Measurements from ENCODE around the gene M1AP. TPM values are rescaled to one million over a fixed set of nuclear protein-coding genes. Genes with fewer than 3 reads are reported as not detected.

Gene M1AP
- total and polyA plus RNA-seq, 2 donors (not counting 1 experiment from before 2014, with no cell fraction given), result not detected

DNA sequence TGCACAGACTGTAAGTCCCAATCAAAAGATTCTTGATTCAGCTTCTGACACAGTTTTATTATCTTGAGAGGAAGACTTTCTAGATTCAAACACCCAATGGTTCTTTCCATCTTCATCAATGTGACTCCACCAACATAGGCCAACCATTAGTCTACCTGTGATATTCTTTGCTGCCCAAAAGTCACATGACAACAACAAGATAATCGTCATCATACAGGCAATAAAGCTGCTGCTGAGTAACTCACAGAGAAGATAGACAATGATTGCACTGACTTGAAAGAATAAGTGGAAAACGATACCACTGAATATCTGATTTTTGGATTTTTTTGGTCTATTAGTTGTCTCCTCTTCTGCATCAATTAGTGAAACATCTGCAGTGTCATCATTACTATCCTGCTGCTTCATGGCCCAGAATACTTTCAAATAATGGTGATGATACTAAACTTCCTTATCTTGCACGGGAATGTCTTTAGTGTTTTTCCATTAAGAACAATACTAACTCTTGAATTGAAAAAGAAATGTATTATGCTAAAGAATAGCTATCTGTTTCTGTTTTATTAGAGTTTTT lies 19.5 kb downstream of the M1AP start:
- Histone ChIP-seq H3K9me3 (ENCODE audit: control insufficient read depth, insufficient read depth, low read depth, low read length) (no peaks in the 10 kb centered on the region), H3K4me1 (ENCODE audit: control insufficient read depth, extremely low read depth, insufficient read depth, low read length) (no peaks in the 10 kb centered on the region), H3K27ac (ENCODE audit: insufficient read depth, low read length) (no peak overlapping the region), H2AFZ (ENCODE audit: low read length) (no peak overlapping the region), H3K36me3 (ENCODE audit: control insufficient read depth, insufficient read depth, low read length) (no peaks in the 10 kb centered on the region), H3K4me2 (ENCODE audit: extremely low read depth, insufficient read depth, low read length) (no peak overlapping the region), H4K20me1 (ENCODE audit: control insufficient read depth, extremely low read depth, insufficient read depth, low read length) (no peaks in the 10 kb centered on the region), H3K9ac (ENCODE audit: insufficient read depth, low read length) (no peak overlapping the region), H3K4me3 (replicated peaks in 1 of 4; ENCODE audit: control extremely low read depth in 1 of 4, insufficient read depth in 1 of 4, low read depth in 3 of 4, low read length in 4 of 4) (no peak overlapping the region), H3K27me3 (ENCODE audit: control insufficient read depth, insufficient read depth, low read length) (no peaks in the 10 kb centered on the region), H3K79me2 (ENCODE audit: control insufficient read depth, insufficient read depth, low read length) (no peaks in the 10 kb centered on the region)
- DNase-seq (ENCODE audit: low read depth in 2 of 2), result no peak
- no peak for TF ChIP-seq EZH2 (IDR thresholded peaks at IDR 0.05; ENCODE audit: low read length, missing control alignments)
- TF ChIP-seq, protein P1, sequence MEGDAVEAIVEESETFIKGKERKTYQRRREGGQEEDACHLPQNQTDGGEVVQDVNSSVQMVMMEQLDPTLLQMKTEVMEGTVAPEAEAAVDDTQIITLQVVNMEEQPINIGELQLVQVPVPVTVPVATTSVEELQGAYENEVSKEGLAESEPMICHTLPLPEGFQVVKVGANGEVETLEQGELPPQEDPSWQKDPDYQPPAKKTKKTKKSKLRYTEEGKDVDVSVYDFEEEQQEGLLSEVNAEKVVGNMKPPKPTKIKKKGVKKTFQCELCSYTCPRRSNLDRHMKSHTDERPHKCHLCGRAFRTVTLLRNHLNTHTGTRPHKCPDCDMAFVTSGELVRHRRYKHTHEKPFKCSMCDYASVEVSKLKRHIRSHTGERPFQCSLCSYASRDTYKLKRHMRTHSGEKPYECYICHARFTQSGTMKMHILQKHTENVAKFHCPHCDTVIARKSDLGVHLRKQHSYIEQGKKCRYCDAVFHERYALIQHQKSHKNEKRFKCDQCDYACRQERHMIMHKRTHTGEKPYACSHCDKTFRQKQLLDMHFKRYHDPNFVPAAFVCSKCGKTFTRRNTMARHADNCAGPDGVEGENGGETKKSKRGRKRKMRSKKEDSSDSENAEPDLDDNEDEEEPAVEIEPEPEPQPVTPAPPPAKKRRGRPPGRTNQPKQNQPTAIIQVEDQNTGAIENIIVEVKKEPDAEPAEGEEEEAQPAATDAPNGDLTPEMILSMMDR (conservative IDR thresholded peaks at IDR 0.05 in 1 of 2, IDR thresholded peaks at IDR 0.05 in 1 of 2; ENCODE audit: low read depth in 1 of 2, low read length in 2 of 2), result no peak

GRCh38 chr2:74625658-74626425 lies 22.3 kb downstream of the M1AP start:
- no peak for DNase-seq (ENCODE audit: low read depth in 2 of 2)
- Histone ChIP-seq H3K36me3 (ENCODE audit: control insufficient read depth, insufficient read depth, low read length) (no peaks in the 10 kb centered on the region), H3K4me3 (replicated peaks in 1 of 4; ENCODE audit: control extremely low read depth in 1 of 4, insufficient read depth in 1 of 4, low read depth in 3 of 4, low read length in 4 of 4) (no peak overlapping the region), H3K4me1 (ENCODE audit: control insufficient read depth, extremely low read depth, insufficient read depth, low read length) (no peaks in the 10 kb centered on the region), H4K20me1 (ENCODE audit: control insufficient read depth, extremely low read depth, insufficient read depth, low read length) (no peaks in the 10 kb centered on the region), H3K9ac (ENCODE audit: insufficient read depth, low read length) (no peak overlapping the region), H2AFZ (ENCODE audit: low read length) (peak overlapping the region; percentile 24), H3K79me2 (ENCODE audit: control insufficient read depth, insufficient read depth, low read length) (no peaks in the 10 kb centered on the region), H3K27ac (ENCODE audit: insufficient read depth, low read length) (no peak overlapping the region), H3K27me3 (ENCODE audit: control insufficient read depth, insufficient read depth, low read length) (no peaks in the 10 kb centered on the region), H3K9me3 (ENCODE audit: control insufficient read depth, insufficient read depth, low read depth, low read length) (no peaks in the 10 kb centered on the region), H3K4me2 (ENCODE audit: extremely low read depth, insufficient read depth, low read length) (no peak overlapping the region)
- no peak for TF ChIP-seq EZH2 (IDR thresholded peaks at IDR 0.05; ENCODE audit: low read length, missing control alignments)
- TF ChIP-seq, protein P1 (conservative IDR thresholded peaks at IDR 0.05 in 1 of 2, IDR thresholded peaks at IDR 0.05 in 1 of 2; ENCODE audit: low read depth in 1 of 2, low read length in 2 of 2), result no peak

DNA sequence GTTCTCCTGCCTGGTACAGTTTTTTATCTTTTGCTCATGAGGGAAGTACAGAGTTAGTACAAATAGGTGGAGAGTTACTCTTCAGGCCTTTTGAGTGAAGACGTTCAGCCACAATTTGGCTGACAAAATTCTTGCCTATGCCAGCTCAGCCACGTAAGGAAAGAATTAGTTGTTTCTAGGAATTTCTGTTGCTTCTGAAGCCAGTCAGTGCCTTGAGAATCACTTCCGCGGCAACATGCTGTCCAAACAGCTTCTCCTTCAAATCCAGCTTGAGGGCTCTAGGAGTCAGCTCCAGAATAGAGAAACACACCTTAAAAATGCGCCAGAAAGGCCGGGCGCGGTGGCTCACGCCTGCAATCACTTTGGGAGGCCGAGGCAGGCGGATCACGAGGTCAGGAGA lies 27.5 kb downstream of the M1AP start:
- H3K27me3 ChIP-seq (ENCODE audit: control insufficient read depth, insufficient read depth, low read length), result peaks cover 11% of the 10 kb centered on the region
- no peaks in the 10 kb centered on the region for H3K36me3 ChIP-seq (ENCODE audit: control insufficient read depth, insufficient read depth, low read length)
- H3K27ac ChIP-seq (ENCODE audit: insufficient read depth, low read length), result no peak overlapping the region
- H4K20me1 ChIP-seq (ENCODE audit: control insufficient read depth, extremely low read depth, insufficient read depth, low read length), result no peaks in the 10 kb centered on the region
- H3K4me3 ChIP-seq (replicated peaks in 1 of 4; ENCODE audit: control extremely low read depth in 1 of 4, insufficient read depth in 1 of 4, low read depth in 3 of 4, low read length in 4 of 4), result no peak overlapping the region
- H3K4me1 ChIP-seq (ENCODE audit: control insufficient read depth, extremely low read depth, insufficient read depth, low read length), result no peaks in the 10 kb centered on the region
- no peak overlapping the region for H3K4me2 ChIP-seq (ENCODE audit: extremely low read depth, insufficient read depth, low read length)
- H2AFZ ChIP-seq (ENCODE audit: low read length), result no peak overlapping the region
- no peak overlapping the region for H3K9ac ChIP-seq (ENCODE audit: insufficient read depth, low read length)
- DNase-seq (ENCODE audit: low read depth in 2 of 2), result no peak
- TF ChIP-seq, protein P1 (conservative IDR thresholded peaks at IDR 0.05 in 1 of 2, IDR thresholded peaks at IDR 0.05 in 1 of 2; ENCODE audit: low read depth in 1 of 2, low read length in 2 of 2), result no peak
- no peak for TF ChIP-seq EZH2 (IDR thresholded peaks at IDR 0.05; ENCODE audit: low read length, missing control alignments)
- H3K9me3 ChIP-seq (ENCODE audit: control insufficient read depth, insufficient read depth, low read depth, low read length), result no peaks in the 10 kb centered on the region
- no peaks in the 10 kb centered on the region for H3K79me2 ChIP-seq (ENCODE audit: control insufficient read depth, insufficient read depth, low read length)

Data from fibroblast of lung (primary cell).